Thyroid gland (tissue), 4 donors: Measurements from ENCODE around the gene FBXO38. TPM values are rescaled to one million over a fixed set of nuclear protein-coding genes. Genes with fewer than 3 reads are reported as not detected.

Experiments used
- DNase-seq, 2 donors: peaks; one replicate each; pipeline ENCODE4 v3.0.0-alpha.2; 2019
- H3K27ac ChIP-seq, 3 donors: fragments of 200-600 bp; sonication (generic); 1 replicate in 2 of 3; 2 replicates in 1 of 3; pipeline ENCODE4 v1.5.1; 2016 to 2019; ENCODE audit warnings: mild to moderate bottlenecking in 1 of 3, moderate library complexity in 1 of 3
- H3K27me3 ChIP-seq: fragments of 200-600 bp; sonication (generic); one replicate; pipeline ENCODE4 v1.5.1; 2019
- H3K36me3 ChIP-seq, 2 donors: fragments of 200-600 bp; sonication (generic); one replicate each; pipeline ENCODE4 v1.5.1; 2016 to 2019
- H3K4me1 ChIP-seq, 2 donors: fragments of 200-600 bp; sonication (generic); one replicate each; pipeline ENCODE4 v1.5.1; 2017 to 2019
- H3K4me3 ChIP-seq, 3 donors: fragments of 200-600 bp; sonication (generic); replicated peaks in 1 of 3; 1 replicate in 2 of 3; 2 replicates in 1 of 3; pipeline ENCODE4 v1.5.1; 2016; ENCODE audit warnings: mild to moderate bottlenecking in 1 of 3
- H3K9me3 ChIP-seq: fragments of 200-600 bp; sonication (generic); one replicate; pipeline ENCODE4 v1.5.1; 2017
- POLR2A ChIP-seq, 2 donors: fragments of 450-650 bp; IDR thresholded peaks; one replicate each; pipeline ENCODE4 v1.6.1; 2017; ENCODE audit warnings: antibody characterized with exemption in 2 of 2, mild to moderate bottlenecking in 2 of 2, moderate library complexity in 1 of 2
- WGBS, 2 donors: methylation state at CpG; one replicate each; pipeline ENCODE4 v1.1.5; 2017; 5-methylcytosine and 5-hydroxymethylcytosine counted together
- intact Hi-C: fragments of 100-400 bp; cut with DNase I; formaldehyde crosslinking; loops from one replicate; pipeline ENCODE4 v1.15.1; 2023
- total RNA-seq, 4 donors: library from RNA; depleted of rRNA; stranded (reverse); fragments of >200 nt; gene quantifications; one replicate each; pipeline ENCODE4 v1.2.3, GENCODE V29; 2016
- TF ChIP-seq, protein P1 (sequence below), 6 experiments: fragments of 200-600 bp in 3 of 6; fragments of 450-650 bp in 3 of 6; sonication (generic) in 3 of 6; IDR thresholded peaks; one replicate each; pipeline ENCODE4 v1.5.1; 2016 to 2019; ENCODE audit warnings: antibody characterized with exemption in 6 of 6, mild to moderate bottlenecking in 2 of 6, inconsistent platforms in 1 of 6, moderate library complexity in 1 of 6

The FBXO38 gene
- total RNA-seq, 4 donors from 2014 or later: 49.6 to 86.4 (median 64.1) TPM

DNA sequence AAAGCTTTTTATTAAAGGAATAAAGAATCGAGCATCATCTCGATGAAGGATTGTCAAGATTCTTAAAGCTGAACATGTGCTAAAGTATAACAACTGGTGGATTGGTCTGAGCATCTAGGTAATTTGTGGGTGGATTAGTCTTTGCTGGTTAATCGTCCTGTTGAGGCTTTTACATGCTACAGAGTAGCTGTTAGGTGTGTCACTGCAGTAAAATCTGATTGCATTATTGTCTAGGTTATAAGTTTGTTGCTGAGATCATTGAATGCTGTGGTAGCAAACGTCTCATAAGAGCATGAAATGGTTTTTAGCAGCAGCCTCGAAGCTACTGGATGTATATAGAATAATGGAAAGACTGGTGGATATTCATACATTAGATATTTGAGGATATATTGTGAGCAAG, 7.2 kb downstream of the FBXO38 start:
- Histone ChIP-seq H3K9me3 (no peaks in the 10 kb centered on the region), H3K36me3 (peaks cover 0 to 4% of the 10 kb centered on the region in 2 donors), H3K27me3 (no peaks in the 10 kb centered on the region), H3K4me1 (peaks cover 0 to 12% of the 10 kb centered on the region in 2 donors), H3K4me3 (no peak overlapping the region), H3K27ac (no peak overlapping the region)
- no peak for DNase-seq
- 82 to 87% methylated on average over 5 of the region's 5 CpGs for WGBS, 2 donors
- TF ChIP-seq, protein P1, sequence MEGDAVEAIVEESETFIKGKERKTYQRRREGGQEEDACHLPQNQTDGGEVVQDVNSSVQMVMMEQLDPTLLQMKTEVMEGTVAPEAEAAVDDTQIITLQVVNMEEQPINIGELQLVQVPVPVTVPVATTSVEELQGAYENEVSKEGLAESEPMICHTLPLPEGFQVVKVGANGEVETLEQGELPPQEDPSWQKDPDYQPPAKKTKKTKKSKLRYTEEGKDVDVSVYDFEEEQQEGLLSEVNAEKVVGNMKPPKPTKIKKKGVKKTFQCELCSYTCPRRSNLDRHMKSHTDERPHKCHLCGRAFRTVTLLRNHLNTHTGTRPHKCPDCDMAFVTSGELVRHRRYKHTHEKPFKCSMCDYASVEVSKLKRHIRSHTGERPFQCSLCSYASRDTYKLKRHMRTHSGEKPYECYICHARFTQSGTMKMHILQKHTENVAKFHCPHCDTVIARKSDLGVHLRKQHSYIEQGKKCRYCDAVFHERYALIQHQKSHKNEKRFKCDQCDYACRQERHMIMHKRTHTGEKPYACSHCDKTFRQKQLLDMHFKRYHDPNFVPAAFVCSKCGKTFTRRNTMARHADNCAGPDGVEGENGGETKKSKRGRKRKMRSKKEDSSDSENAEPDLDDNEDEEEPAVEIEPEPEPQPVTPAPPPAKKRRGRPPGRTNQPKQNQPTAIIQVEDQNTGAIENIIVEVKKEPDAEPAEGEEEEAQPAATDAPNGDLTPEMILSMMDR (IDR thresholded peaks at IDR 0.05): no peak
- TF ChIP-seq POLR2A (IDR thresholded peaks at IDR 0.05): no peak
- intact Hi-C loops: no loop called here

DNA sequence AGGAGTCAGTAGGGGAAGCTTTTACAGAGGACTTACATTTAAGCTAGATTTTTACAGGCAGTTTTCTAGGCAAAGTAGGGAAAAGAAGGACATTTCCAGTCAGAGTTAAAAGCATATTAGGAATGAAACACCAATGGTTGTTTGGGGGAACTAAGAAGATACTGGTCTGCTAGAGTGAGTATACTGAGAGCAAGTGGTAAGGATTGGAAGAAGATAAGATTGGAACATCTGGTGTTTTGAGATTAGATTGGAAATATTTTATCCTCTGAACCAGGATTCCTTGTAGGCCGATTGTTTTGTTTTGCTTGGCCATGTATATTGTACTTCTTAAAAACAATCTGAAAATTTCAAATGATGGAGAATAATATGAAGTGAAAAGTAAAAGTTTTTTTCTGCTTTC, 7.7 kb downstream of the FBXO38 start:
- no peak for DNase-seq
- intact Hi-C loops: no loop called here
- no peak overlapping the region for H3K4me3 ChIP-seq
- no peak overlapping the region for H3K27ac ChIP-seq
- no peaks in the 10 kb centered on the region for H3K9me3 ChIP-seq
- H3K4me1 ChIP-seq: peaks cover 0 to 10% of the 10 kb centered on the region in 2 donors
- no peaks in the 10 kb centered on the region for H3K27me3 ChIP-seq
- TF ChIP-seq, protein P1 (IDR thresholded peaks at IDR 0.05): no peak
- no peak for TF ChIP-seq POLR2A (IDR thresholded peaks at IDR 0.05)
- 59 to 72% methylated on average over 1 of the region's 1 CpG for WGBS, 2 donors
- H3K36me3 ChIP-seq: peaks cover 0 to 5% of the 10 kb centered on the region in 2 donors

DNA sequence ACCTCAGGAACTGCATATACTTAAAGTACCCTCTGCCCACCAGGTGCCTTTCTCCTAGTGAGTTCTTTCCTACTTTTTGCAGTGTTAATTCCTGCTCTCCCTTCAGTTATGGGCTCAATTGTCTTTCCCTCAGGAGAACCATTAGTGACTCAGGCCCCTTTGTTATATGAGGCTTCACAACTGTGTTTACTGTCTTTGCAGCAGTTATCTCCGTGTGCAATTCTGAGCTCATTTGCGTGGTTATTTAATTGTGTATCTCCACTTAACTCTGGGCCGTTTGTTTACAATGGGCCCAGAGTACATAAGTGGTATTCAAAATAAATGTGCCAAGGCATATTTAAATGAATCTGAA, 9.6 kb downstream of the FBXO38 start:
- Histone ChIP-seq H3K9me3 (no peaks in the 10 kb centered on the region), H3K36me3 (peaks cover 0 to 5% of the 10 kb centered on the region in 2 donors), H3K27me3 (no peaks in the 10 kb centered on the region), H3K27ac (no peak overlapping the region), H3K4me1 (peaks cover 0 to 18% of the 10 kb centered on the region in 2 donors), H3K4me3 (no peak overlapping the region)
- no peak for DNase-seq
- intact Hi-C loops: no loop called here
- WGBS, 2 donors: 60 to 67% methylated on average over 3 of the region's 3 CpGs
- no peak for TF ChIP-seq POLR2A (IDR thresholded peaks at IDR 0.05)
- TF ChIP-seq, protein P1 (IDR thresholded peaks at IDR 0.05): no peak

DNA sequence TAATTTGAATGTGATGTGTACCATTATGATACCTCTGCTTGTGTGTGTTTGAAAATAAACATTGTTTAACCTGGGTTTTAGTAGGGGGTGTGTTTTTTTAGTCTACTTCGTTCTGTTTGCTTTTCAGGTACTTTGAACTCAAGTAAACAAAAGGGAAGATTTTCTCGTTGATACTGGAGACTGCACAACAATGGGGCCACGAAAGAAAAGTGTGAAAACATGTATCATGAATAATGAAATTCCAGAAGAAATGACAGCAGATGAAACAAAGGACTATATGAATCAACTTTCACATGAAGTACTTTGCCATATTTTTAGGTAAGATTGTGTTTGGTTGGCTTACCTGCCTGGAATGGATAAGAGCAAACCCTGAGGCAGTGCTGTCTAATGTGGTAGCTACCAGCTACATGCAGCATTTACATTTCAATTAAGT, 10.8 kb downstream of the FBXO38 start:
- DNase-seq: no peak
- Histone ChIP-seq H3K27ac (no peak overlapping the region), H3K36me3 (peaks cover 0 to 9% of the 10 kb centered on the region in 2 donors), H3K4me1 (peaks cover 0 to 18% of the 10 kb centered on the region in 2 donors), H3K9me3 (no peaks in the 10 kb centered on the region), H3K27me3 (no peaks in the 10 kb centered on the region), H3K4me3 (no peak overlapping the region)
- WGBS, 2 donors: 34 to 38% methylated on average over 3 of the region's 3 CpGs
- intact Hi-C loops: no loop called here
- TF ChIP-seq POLR2A (IDR thresholded peaks at IDR 0.05): no peak
- TF ChIP-seq, protein P1 (IDR thresholded peaks at IDR 0.05): no peak

- Histone ChIP-seq H3K9me3 (no peaks in the 10 kb centered on the region), H3K36me3 (peaks cover 4 to 13% of the 10 kb centered on the region in 2 donors), H3K4me1 (peaks cover 0 to 18% of the 10 kb centered on the region in 2 donors), H3K27me3 (no peaks in the 10 kb centered on the region), H3K27ac (no peak overlapping the region), H3K4me3 (no peak overlapping the region)
- TF ChIP-seq, protein P1 (IDR thresholded peaks at IDR 0.05): no peak
- no peak for TF ChIP-seq POLR2A (IDR thresholded peaks at IDR 0.05)
- no peak for DNase-seq
- intact Hi-C loops: no loop called here
- 94 to 96% methylated on average over 2 of the region's 2 CpGs for WGBS, 2 donors
Measured at GRCh38 chr5:148395031-148395430, 11.3 kb downstream of the FBXO38 start.
